GM18526 (cell line): ENCODE results near the gene RBM8A.

ENCODE experiments used
- POLR2A ChIP-seq: IDR thresholded peaks from 3 replicates; pipeline ENCODE4 v1.6.1; 2011; ENCODE audit not compliant: insufficient read length; ENCODE audit errors: extremely low read depth

Gene RBM8A

DNA sequence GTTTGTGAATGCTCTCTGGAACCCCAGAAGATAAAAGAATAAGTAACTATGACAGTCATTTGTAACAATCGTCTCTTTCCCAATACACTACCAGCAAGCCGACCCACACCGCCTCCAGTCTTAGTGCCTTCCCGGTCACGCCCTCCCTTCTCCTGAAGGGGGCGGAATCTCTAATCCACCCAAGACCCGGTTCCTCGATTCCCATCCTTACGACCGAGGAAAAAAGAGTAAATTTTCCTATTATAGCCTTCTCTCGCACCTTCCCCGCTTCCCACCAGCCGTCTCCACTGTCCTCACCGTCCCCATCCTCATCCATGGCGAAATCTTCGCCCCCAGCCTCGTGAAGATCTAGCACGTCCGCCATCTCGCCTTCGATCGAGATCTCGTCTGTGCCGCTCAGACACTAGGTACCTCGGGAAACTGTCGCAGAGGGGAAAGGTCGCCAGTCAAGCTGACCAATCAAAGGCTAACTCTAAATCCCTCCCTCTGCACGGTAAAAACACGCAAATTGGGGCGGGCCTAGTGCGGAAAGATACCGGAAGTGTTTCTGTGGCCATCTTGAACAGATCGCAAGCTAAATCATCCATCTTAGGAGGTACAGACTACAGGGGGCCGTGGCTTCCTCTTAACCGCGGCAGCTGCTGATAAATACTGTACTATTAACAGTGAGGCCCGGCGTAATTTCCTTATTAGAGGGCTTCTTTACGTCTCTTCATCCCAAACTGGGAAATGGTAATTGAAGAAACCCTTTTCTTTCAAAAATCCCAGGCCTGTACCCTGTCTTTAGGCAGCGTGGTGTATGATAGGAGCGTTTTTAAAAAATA lies at the start of gene RBM8A:
TSS of gene RBM8A (minus strand) at position 422 of the 824 bp plus-strand sequence. CDS start at position 364, 58 bp downstream.
- TF ChIP-seq POLR2A = peak; percentile 79

DNA sequence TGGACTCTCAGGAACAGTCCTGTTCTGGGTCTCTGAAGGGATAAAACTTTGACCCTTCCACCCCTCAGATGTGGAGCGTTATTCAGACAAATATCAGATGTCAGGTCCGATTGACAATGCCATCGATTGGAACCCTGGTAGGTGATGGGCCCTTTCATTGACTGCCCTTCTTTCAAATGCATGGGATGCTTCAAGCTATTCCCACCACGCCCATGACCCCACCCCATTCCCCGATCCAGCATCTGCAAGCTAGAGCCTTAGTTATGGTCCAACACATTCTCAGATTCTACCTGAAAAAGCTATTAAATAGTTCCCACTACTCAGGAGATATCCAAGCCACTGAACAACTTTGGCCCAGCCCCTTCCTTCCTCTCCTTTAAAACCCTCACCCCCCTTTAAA lies 49.7 kb upstream of the RBM8A start:
- no peak for TF ChIP-seq POLR2A

DNA sequence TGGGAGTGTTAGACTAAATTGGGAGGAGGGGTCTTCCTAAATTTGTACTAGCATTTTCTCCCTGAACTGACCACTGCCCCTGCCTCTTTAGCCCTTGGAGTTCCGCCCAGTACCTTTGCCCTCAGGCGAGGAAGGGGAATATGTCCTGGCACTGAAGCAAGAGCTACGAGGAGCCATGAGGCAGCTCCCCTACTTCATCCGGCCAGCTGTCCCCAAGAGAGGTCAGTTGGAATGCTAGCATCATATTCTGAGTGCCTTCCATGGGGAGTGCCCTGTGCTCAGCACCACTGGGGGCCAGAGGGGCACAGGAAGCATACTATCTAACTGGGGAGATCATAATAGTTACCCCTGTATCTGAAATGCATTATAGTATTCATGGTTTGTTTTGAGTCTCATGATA lies 47.9 kb upstream of the RBM8A start:
- TF ChIP-seq POLR2A = no peak

DNA sequence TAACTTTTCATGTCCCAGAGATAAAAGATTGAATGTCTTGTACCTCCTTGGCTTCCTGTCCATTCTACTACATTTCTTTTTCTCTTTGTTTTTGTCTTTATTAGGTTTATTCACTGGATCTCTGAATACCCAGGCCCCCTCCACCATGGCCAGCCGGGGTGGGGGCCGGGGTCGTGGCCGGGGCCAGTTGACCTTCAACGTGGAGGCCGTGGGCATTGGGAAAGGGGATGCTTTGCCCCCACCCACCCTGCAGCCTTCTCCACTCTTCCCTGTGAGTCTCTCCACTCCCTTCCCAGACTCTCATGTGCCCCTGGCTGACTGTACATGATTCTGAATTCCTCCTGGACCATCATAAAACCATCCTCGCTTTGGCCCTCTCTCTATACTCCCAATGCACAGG lies 47.4 kb upstream of the RBM8A start:
- no peak for TF ChIP-seq POLR2A

DNA sequence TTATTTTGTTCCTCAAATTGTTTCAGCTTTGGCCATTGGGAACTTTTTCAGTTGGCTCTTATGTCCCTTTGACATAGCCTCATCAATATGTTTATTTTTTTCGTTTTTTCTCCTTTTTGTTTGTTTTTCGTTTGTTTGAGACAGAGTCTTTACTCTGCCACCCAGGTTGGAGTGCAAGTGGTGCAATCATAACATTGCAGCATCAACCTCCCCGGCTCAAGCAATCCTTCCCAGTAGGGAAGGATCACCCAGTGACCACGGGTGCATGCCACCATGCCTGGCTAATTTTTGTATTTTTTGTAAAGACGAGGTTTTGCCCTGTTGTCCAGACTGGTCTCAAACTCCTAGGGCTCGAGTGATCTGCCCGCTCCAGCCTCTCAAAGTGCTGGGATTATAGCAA lies 45.3 kb upstream of the RBM8A start:
- no peak for TF ChIP-seq POLR2A

DNA sequence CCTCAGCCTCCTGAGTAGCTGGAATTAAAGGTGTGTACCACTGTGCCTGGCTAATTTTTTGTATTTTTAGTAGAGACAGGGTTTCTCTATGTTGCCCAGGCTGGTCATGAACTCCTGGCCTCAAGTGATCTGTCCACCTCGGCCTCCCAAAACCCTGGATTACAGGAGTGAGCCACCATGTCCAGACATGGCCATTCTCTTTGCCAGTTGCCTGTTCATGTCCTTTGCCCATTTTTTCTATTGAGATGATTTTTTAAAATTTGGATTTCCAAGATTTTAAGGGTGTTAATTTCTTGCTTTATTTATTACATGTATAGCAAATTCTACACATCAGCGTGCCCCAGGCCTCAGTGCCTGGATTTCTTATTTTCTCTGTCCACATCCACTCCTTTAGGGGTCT lies 40.0 kb upstream of the RBM8A start:
- TF ChIP-seq POLR2A = no peak

DNA sequence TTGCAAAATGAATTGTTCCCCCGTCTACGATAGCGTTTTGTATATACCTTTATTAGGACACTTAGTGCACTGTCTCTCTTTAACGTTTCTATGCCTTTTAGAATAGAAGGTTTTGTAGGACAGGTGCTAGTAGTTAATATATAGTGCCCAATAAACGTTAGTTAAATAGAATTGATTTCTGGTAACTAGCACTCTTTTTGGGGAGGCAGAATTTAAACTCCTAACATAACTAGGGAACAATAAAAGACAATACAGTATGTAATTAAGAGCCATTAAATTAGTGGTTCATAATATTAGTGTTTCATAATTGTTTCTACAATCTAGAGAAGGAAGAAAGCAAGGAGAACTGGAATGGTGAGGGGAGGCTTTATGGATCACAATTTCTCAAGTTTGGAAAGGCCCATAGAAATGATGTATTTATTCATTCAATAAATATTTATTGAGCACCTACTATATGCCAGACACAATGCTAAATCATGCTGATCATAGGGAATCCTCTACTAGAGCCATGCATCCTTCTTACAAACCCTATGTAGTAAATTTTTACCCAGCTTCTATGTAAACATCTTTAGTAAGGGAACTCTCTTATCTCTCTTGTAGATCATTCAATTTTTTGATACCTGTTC lies 37.9 kb upstream of the RBM8A start:
- TF ChIP-seq POLR2A = no peak

DNA sequence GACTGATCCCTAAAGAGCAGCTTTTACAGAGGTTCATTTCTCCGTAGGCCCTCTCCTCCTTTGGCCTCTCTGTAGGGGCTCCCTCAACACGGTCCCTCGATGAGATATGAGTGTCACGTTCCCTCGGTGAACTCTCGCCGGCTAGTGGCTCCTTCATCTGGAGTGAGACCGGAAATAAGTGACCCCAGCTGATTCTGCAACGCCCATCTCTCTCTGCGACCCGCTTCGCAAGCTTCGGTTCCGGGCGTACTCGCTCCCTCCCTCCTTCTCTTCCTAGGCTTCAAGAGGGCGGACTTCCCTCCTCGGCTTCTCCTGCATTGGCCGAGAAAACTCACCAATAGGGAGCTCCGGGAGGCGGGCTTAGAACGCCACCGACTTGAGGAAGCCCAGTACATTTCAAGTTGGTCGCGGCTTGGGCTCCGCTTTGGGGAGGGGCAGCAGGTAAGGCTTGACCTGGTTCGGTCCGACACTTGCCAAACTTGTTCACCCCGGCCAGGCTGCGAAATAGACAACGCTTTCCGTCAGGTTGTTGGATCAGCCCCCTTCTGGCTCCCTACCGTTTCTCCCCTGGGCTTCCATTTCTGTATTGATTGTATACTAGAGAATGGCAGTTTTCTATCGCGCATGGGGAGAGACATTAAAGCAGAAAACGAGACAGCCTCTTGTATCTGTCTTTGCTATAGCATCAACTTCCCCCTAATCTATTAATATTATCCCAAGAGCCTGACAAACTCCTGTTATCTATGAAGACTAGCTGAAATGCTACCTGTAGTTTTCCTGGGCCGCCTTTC lies 37.2 kb upstream of the RBM8A start, which contains the start of the genes ANKRD34A and POLR3GL:
TSS of gene ANKRD34A (minus strand) at position 248 of the 791 bp plus-strand sequence. CDS start 2,816 bp downstream, outside the sequence.
TSS of gene POLR3GL (plus strand) at position 363 of the 791 bp plus-strand sequence. CDS start 10,176 bp downstream, outside the sequence.
- TF ChIP-seq POLR2A = peak; percentile 92

DNA sequence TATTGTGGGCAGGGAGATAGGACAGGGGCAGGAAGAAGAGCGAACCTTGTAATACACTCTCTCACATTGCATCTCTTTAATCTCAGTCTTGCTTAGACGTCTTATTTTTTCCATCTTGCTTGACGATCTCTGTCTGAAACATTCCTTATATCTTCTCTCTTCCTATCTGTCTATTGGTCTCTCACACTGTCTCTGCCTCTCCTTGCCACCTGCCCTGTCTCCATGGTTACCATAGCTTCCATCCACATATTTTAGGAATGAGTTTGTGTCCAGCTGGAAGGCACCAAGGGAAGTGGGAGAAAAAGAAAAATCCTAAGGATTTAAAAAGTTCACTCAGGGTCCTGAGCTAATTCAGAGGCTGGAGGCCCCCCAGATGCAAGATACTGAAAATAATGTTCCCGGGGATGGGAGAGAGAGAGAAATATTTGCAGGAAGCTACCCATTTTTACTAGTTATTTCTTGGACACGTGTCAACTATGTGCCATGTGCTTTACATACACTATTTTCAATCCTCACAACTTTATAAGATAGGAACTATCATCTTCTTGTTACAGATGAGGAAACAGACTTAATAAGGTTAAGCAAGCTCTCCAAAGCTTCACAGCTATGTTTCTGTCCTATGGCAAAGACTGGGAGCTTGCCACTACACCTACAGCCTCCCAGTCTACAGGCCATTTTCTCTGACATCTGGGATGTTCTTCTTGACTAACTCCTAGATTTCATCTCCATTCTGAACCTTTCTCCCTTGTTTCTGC lies 36.2 kb upstream of the RBM8A start:
- TF ChIP-seq POLR2A = no peak

DNA sequence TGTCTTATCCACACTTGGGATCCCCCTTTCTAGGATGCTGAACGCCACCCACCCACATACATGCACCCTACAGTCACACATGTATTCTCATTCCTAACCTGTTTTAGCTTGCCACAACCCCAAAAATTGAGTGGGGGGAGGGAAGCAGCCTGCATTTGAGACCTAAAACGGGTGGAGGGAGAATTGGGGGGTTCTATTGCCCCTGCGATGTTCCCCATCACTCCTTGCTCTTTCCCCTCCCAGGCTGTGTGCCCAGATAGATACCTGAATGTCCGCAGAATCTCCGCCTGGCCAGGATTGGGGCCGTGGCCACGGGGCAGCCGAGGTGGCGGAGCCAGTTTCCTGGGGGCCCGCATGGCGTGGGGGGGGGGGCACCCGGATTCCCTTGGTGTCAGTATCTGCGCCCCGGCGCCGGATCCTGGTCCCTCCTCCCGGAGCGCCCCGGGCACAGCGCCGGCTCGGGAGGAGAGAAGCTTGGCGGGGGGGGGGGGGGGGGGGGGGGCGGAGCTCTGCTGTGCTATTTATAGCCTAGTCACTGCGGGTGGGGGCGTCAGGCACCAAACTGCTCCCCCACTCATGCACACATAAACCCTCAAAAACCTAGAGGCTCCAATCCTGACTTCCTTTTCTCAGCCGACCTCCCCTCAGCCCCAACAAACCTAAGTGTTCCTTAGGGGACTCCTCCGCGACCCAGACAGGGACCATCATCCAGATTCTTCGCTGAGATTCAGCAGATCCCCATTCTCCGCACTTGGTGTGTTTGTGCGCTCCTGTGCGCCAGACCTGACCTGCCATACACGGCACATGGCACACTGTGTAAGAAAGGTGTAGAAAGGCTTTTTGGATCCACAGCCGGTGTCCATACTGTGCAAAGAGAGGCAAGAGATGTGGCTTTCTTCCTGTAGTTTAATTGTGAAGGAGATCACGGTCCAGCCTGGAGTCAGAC lies 35.1 kb upstream of the RBM8A start:
- no peak for TF ChIP-seq POLR2A

DNA sequence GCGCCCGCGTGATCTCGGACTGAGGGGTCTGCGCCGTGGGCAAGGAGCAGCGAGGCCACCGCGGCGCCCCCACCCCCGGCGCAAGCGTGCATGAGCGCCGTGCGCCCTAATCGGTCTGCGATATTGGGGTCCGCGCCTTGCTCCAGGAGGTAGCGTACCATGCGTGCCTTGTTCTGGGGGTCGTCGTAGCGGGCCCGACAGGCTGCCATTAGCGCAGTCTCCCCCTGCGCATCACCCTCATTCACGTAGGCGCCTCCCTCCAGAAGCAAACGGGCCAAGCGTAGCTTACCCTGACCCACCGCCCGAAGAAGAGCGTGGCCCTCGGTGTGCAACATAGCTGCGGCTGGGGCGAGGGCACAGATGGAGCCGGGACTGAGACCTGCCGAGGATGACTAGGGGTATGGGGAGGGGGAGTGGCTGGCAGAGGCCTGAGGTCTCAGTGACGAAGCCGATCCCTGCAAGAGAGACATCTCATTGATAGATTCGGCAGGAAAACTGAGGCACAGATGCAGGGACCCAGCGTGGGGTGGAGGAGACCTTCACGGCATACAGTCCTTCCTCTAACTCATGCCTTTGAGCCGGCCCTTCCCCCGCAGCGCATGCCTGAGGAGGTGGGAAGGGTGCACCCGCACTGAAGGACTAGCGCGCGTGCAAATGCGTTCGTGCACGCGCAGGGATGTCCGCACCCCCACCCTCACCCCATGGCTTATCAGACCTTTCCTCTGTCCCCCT lies 34.3 kb upstream of the RBM8A start:
- TF ChIP-seq POLR2A = no peak

DNA sequence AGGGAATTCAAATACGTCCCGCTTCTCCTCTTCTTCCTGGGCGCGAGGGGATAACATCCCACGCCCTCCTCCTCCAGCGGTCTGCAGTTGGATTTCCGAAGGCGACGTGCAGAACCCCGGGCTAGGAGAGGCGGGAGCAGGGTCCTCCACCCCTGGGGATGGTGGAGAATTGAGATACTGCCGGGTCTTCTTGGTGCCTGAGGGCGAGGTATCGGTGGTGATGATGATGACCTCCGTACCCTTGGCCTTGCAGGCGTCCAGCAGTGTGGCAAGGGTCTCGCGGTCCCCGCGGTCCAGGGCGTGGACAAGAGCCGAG lies 33.8 kb upstream of the RBM8A start:
- no peak for TF ChIP-seq POLR2A

DNA sequence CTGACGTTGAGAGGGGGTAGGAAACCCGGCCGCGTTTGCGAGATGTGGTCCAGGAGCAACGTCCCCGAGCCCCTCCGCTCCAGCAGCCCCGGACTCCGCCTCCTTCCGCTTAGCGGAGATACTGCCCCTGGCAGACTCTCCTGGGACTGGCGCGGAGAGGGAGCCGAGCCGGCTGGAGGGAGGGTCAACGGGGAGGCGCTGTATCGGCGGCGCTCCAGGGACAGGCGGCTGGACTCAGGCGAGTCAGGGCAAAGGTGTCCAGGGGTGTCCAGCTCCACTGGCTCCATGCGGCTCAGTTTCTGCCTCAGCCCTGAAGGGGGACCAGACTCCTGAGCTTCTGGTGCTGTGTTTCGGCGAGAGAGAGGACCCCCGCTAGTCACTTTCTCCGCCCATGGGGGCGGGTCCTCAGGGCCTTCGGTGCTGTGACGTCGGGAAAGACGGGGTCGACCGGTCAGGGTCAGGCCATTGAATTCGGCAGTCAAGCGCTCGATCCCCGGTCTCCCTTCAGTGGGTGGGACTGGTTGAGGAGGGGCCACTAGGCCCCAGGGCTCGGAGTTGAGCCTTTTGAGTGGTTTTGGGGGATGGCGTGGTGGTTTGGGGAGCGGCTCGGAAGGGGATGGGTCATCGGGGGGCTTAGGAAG lies 33.3 kb upstream of the RBM8A start:
- TF ChIP-seq POLR2A = no peak
